SIG-M5 (cell line): ENCODE measurements around the gene MYO3B.
"Not testable (repeated sequence)": the region's sequence is repeated elsewhere in the genome, so short reads cannot be mapped to it uniquely, and the experiment has no call there.

ENCODE experiments used
- DNase-seq: peaks from one replicate; lab custom pipeline; 2025; lab: John Stamatoyannopoulos, UW

MYO3B gene

GRCh38 chr2:170566138-170566537 lies 388.2 kb downstream of the MYO3B start:
- no peak for DNase-seq

GRCh38 chr2:170567429-170567828 lies 389.5 kb downstream of the MYO3B start:
- DNase-seq = no peak

GRCh38 chr2:170568511-170568910 lies 390.6 kb downstream of the MYO3B start:
- DNase-seq = no peak

GRCh38 chr2:170571612-170572011 lies 393.7 kb downstream of the MYO3B start:
- no peak for DNase-seq

GRCh38 chr2:170573671-170574070 lies 395.7 kb downstream of the MYO3B start:
- DNase-seq = no peak

- no peak for DNase-seq
Measured at GRCh38 chr2:170576296-170576695, 398.3 kb downstream of the MYO3B start.

- DNase-seq = no peak
Measured at GRCh38 chr2:170577356-170577755, 399.4 kb downstream of the MYO3B start.

- DNase-seq = no peak
Measured at GRCh38 chr2:170578606-170579005, 400.7 kb downstream of the MYO3B start.

GRCh38 chr2:170579511-170579910 lies 401.6 kb downstream of the MYO3B start:
- DNase-seq = no peak

GRCh38 chr2:170582313-170582712 lies 404.4 kb downstream of the MYO3B start:
- DNase-seq = no peak

- no peak for DNase-seq
Measured at GRCh38 chr2:170582751-170583463, 405.0 kb downstream of the MYO3B start.

- no peak for DNase-seq
Measured at GRCh38 chr2:170585067-170585466, 407.1 kb downstream of the MYO3B start.

- DNase-seq = no peak
Measured at GRCh38 chr2:170586571-170587095, 408.7 kb downstream of the MYO3B start.

GRCh38 chr2:170587117-170587516 lies 409.2 kb downstream of the MYO3B start:
- DNase-seq = no peak

- no peak for DNase-seq
Measured at GRCh38 chr2:170587922-170588321, 410.0 kb downstream of the MYO3B start.

GRCh38 chr2:170588729-170589128 lies 410.8 kb downstream of the MYO3B start:
- DNase-seq = no peak

- no peak for DNase-seq
Measured at GRCh38 chr2:170596576-170596975, 418.6 kb downstream of the MYO3B start.

GRCh38 chr2:170598067-170598395 lies 420.1 kb downstream of the MYO3B start:
- DNase-seq = no peak

GRCh38 chr2:170601489-170601888 lies 423.5 kb downstream of the MYO3B start:
- no peak for DNase-seq

- DNase-seq = no peak
Measured at GRCh38 chr2:170605862-170606261, 427.9 kb downstream of the MYO3B start.

GRCh38 chr2:170607171-170607570 lies 429.2 kb downstream of the MYO3B start:
- DNase-seq = no peak

GRCh38 chr2:170610615-170611014 lies 432.7 kb downstream of the MYO3B start:
- DNase-seq = no peak

GRCh38 chr2:170618948-170619347 lies 441.0 kb downstream of the MYO3B start:
- not testable (repeated sequence) for DNase-seq

GRCh38 chr2:170635094-170635493 lies 457.1 kb downstream of the MYO3B start:
- DNase-seq = not testable (repeated sequence)
